Sigmoid colon (tissue), 7 donors: ENCODE measurements around the gene DSCAML1. TPM values are rescaled to one million over a fixed set of nuclear protein-coding genes. Genes with fewer than 3 reads are reported as not detected.

Experiments used
- DNase-seq: peaks from one replicate; pipeline ENCODE4 v3.0.0-alpha.2; 2019
- H3K27ac ChIP-seq, 4 donors: fragments of 200-600 bp; sonication (generic); one replicate each; pipeline ENCODE4 v1.5.1; 2016 to 2019; ENCODE audit warnings: mild to moderate bottlenecking in 1 of 4
- H3K27me3 ChIP-seq, 3 donors: fragments of 200-600 bp; sonication (generic); one replicate each; pipeline ENCODE4 v1.5.1; 2019; ENCODE audit warnings: mild to moderate bottlenecking in 1 of 3
- H3K36me3 ChIP-seq, 4 donors: fragments of 200-600 bp; sonication (generic); one replicate each; pipeline ENCODE4 v1.5.1; 2016 to 2019
- H3K4me1 ChIP-seq, 4 donors: fragments of 200-600 bp; sonication (generic); one replicate each; pipeline ENCODE4 v1.5.1; 2017 to 2019
- H3K4me3 ChIP-seq, 4 donors: fragments of 200-600 bp; sonication (generic); one replicate each; pipeline ENCODE4 v1.5.1; 2017 to 2019; ENCODE audit warnings: mild to moderate bottlenecking in 2 of 4, moderate library complexity in 1 of 4
- H3K9me3 ChIP-seq, 4 donors: fragments of 200-600 bp in 3 of 4; sonication (generic) in 3 of 4; one replicate each; pipeline versions ENCODE4 v1.5.1 to v1.6.1; 2013 to 2019
- EP300 ChIP-seq, 4 donors: sonication (generic); formaldehyde crosslinking; IDR thresholded peaks; one replicate each; pipeline ENCODE4 v1.6.1; 2017; ENCODE audit warnings: antibody characterized with exemption in 4 of 4
- POLR2A ChIP-seq, 2 donors: fragments of 450-650 bp; IDR thresholded peaks; one replicate each; pipeline ENCODE4 v1.6.1; 2016; ENCODE audit warnings: antibody characterized with exemption in 2 of 2, mild to moderate bottlenecking in 2 of 2, moderate library complexity in 2 of 2
- POLR2AphosphoS5 ChIP-seq, 4 donors: sonication (generic); formaldehyde crosslinking; IDR thresholded peaks; one replicate each; pipeline ENCODE4 v1.6.1; 2017; ENCODE audit warnings: antibody characterized with exemption in 4 of 4
- WGBS, 2 donors: extraction: QIAGEN DNeasy Blood & Tissue Kit; methylation state at CpG; one replicate each; pipeline ENCODE4 v1.1.7; 2013; 5-methylcytosine and 5-hydroxymethylcytosine counted together
- intact Hi-C: fragments of 100-400 bp; cut with DNase I; formaldehyde crosslinking; loops from one replicate; pipeline ENCODE4 v1.15.1; 2023
- polyA plus RNA-seq, 3 donors: library from polyadenylated mRNA; stranded (reverse); fragments of 200-250 nt; gene quantifications; one replicate each; pipeline ENCODE4 v1.2.3, GENCODE V29; 2013
- total RNA-seq, 4 donors: library from RNA; depleted of rRNA; stranded (reverse); fragments of >200 nt; gene quantifications; one replicate each; pipeline ENCODE4 v1.1.0, GENCODE V29; 2016
- TF ChIP-seq, protein P1 (sequence below), 4 experiments: fragments of 450-650 bp in 3 of 4; fragments of 200-600 bp in 1 of 4; IDR thresholded peaks; one replicate each; pipeline ENCODE4 v1.5.1; 2016 to 2019; ENCODE audit warnings: antibody characterized with exemption in 4 of 4, mild to moderate bottlenecking in 3 of 4, moderate library complexity in 2 of 4
- donor health status: healthy with polysubstance abuse.
- donor health status: Bipolar disorder and iron deficiency.
- donor health status: healthy.

The DSCAML1 gene
- total and polyA plus RNA-seq, 7 donors: under 0.01 to 7.5 (median 1.2) TPM

DNA sequence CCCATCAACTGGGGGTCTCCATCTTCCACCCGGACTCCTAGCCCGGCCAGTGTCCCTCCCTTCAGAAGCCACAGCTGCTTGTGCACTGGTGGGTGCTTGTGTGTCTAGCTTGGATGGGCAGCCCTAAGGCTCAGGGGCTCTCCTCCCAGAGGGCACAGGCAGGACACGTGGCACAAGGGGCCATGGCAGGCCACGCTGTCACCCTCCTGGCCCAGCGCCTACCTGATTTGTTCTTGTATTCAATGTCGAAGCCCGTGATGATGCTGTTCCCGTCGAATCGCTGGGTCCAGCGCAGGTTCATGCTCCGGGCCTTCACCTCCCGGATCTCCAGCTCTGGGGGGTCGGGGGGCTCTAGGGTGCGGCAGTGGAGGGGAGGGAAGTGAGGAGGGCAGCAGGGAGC is 316.8 kb downstream of the DSCAML1 start:
- H3K4me3 ChIP-seq: no peak overlapping the region
- H3K9me3 ChIP-seq: no peaks in the 10 kb centered on the region
- H3K4me1 ChIP-seq: no peaks in the 10 kb centered on the region
- intact Hi-C loops: no loop called here
- peaks cover 0 to 4% (median 0%) of the 10 kb centered on the region in 4 donors for H3K36me3 ChIP-seq
- TF ChIP-seq POLR2A (IDR thresholded peaks at IDR 0.05) (no peak), POLR2AphosphoS5 (IDR thresholded peaks at IDR 0.05) (no peak), EP300 (IDR thresholded peaks at IDR 0.05) (no peak)
- TF ChIP-seq, protein P1, sequence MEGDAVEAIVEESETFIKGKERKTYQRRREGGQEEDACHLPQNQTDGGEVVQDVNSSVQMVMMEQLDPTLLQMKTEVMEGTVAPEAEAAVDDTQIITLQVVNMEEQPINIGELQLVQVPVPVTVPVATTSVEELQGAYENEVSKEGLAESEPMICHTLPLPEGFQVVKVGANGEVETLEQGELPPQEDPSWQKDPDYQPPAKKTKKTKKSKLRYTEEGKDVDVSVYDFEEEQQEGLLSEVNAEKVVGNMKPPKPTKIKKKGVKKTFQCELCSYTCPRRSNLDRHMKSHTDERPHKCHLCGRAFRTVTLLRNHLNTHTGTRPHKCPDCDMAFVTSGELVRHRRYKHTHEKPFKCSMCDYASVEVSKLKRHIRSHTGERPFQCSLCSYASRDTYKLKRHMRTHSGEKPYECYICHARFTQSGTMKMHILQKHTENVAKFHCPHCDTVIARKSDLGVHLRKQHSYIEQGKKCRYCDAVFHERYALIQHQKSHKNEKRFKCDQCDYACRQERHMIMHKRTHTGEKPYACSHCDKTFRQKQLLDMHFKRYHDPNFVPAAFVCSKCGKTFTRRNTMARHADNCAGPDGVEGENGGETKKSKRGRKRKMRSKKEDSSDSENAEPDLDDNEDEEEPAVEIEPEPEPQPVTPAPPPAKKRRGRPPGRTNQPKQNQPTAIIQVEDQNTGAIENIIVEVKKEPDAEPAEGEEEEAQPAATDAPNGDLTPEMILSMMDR (IDR thresholded peaks at IDR 0.05): no peak
- no peak for DNase-seq
- 89 to 93% methylated on average over 15 of the region's 15 CpGs for WGBS, 2 donors
- no peak overlapping the region for H3K27ac ChIP-seq
- H3K27me3 ChIP-seq: no peaks in the 10 kb centered on the region

DNA sequence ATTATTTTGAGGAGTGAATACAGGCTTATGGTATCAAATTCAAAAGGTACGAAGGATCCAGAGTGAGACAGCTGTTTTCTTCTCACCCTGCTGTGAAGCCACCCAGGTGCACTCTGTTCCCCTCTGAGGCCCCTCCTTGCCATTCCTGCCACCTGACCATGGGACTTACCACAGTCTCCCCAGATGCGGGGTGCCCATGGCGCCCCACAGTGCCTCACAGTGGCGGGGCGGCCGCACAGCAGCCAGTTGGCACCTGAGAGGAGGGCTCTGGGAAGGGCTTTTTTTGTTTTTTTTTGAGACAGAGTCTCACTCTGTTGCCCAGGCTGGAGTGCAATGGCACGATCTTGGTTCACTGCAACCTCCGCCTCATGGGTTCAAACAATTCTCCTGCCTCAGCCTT is 317.6 kb downstream of the DSCAML1 start:
- H3K27me3 ChIP-seq: no peaks in the 10 kb centered on the region
- 63 to 83% methylated on average over 8 of the region's 8 CpGs for WGBS, 2 donors
- no peaks in the 10 kb centered on the region for H3K9me3 ChIP-seq
- no peaks in the 10 kb centered on the region for H3K4me1 ChIP-seq
- peaks cover 0 to 4% (median 0%) of the 10 kb centered on the region in 4 donors for H3K36me3 ChIP-seq
- H3K4me3 ChIP-seq: no peak overlapping the region
- intact Hi-C loops: loop anchor here (10.0 kb wide), 1 partner anchor 605 kb away; the partner anchor contains the start of gene SMIM35
- H3K27ac ChIP-seq: no peak overlapping the region
- TF ChIP-seq EP300 (IDR thresholded peaks at IDR 0.05) (no peak), POLR2AphosphoS5 (IDR thresholded peaks at IDR 0.05) (no peak), POLR2A (IDR thresholded peaks at IDR 0.05) (no peak)
- TF ChIP-seq, protein P1 (IDR thresholded peaks at IDR 0.05): no peak
- no peak for DNase-seq

DNA sequence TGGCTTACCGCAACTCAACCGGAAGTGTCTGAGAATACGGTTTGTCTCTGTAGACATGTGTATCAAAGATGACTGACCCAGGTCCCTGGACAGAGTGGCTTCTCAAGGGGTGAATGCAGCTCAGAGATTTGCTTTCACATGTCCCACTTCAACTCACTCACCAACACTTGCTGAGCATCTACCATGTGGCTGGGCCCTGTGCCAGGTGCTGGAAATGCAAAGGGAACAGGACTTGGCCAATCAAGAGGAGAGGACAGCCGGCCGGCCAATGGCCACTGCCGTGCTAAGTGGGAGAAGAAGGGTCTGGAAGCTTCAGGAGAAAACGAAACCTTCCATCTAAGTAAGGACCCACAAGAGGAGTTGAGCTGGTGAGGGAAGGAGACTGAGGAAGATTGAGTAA is 318.1 kb downstream of the DSCAML1 start:
- intact Hi-C loops: loop anchor here (10.0 kb wide), 1 partner anchor 606 kb away; the partner anchor contains the start of gene SMIM35
- H3K4me3 ChIP-seq: no peak overlapping the region
- no peaks in the 10 kb centered on the region for H3K9me3 ChIP-seq
- peaks cover 0 to 4% (median 0%) of the 10 kb centered on the region in 4 donors for H3K36me3 ChIP-seq
- H3K4me1 ChIP-seq: no peaks in the 10 kb centered on the region
- WGBS, 2 donors: 86 to 89% methylated on average over 7 of the region's 7 CpGs
- no peaks in the 10 kb centered on the region for H3K27me3 ChIP-seq
- DNase-seq: no peak
- no peak for TF ChIP-seq POLR2AphosphoS5 (IDR thresholded peaks at IDR 0.05)
- no peak for TF ChIP-seq POLR2A (IDR thresholded peaks at IDR 0.05)
- TF ChIP-seq, protein P1 (IDR thresholded peaks at IDR 0.05): no peak
- no peak for TF ChIP-seq EP300 (IDR thresholded peaks at IDR 0.05)
- H3K27ac ChIP-seq: no peak overlapping the region

- no peak overlapping the region for H3K4me3 ChIP-seq
- H3K27me3 ChIP-seq: no peaks in the 10 kb centered on the region
- TF ChIP-seq, protein P1 (IDR thresholded peaks at IDR 0.05): no peak
- TF ChIP-seq POLR2AphosphoS5 (IDR thresholded peaks at IDR 0.05) (no peak), EP300 (IDR thresholded peaks at IDR 0.05) (no peak), POLR2A (IDR thresholded peaks at IDR 0.05) (no peak)
- 32 to 65% methylated on average over 13 of the region's 13 CpGs for WGBS, 2 donors
- intact Hi-C loops: loop anchor here (10.0 kb wide), 1 partner anchor 607 kb away; the partner anchor contains the start of gene SMIM35
- DNase-seq: no peak
- no peak overlapping the region for H3K27ac ChIP-seq
- H3K9me3 ChIP-seq: no peaks in the 10 kb centered on the region
- H3K4me1 ChIP-seq: no peaks in the 10 kb centered on the region
- peaks cover 0 to 4% (median 0%) of the 10 kb centered on the region in 4 donors for H3K36me3 ChIP-seq
Observed at GRCh38 chr11:117478126-117478860, 318.7 kb downstream of the DSCAML1 start.
